Measurements from ENCODE around the gene CYB5A.

CYB5A gene

DNA sequence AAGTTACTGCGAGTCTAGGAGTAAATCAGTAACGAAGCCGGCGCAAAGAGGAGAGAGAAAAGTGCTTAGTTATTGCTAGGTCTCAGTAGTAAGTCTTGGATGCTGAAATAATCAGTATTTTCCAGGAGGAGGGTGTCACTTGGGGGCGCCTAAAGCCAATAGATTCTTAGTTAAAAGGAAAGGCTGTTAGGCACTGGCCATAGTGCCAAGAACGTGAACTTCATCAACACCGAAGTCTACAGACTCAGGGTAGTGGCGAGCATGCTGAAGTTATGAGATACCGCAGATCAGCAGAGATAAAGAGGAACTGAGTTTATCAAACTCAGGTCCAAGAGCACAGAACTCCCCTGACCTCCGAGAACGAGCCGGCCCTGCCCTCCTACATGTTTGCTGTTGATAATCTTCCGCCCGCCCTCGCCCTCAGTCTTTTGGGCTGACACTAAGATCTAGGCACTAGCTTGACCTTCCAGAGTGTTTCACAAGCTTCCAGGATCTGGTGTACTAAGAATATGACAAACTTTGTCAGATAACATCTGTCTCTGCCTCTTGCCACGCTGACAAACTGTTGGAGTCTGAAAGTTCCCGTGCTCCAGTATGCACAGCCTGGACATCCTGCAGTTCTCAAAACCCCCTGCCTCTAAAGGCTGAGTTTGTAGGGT, 49.2 kb downstream of the CYB5A start:
- no peak for DNase-seq

DNA sequence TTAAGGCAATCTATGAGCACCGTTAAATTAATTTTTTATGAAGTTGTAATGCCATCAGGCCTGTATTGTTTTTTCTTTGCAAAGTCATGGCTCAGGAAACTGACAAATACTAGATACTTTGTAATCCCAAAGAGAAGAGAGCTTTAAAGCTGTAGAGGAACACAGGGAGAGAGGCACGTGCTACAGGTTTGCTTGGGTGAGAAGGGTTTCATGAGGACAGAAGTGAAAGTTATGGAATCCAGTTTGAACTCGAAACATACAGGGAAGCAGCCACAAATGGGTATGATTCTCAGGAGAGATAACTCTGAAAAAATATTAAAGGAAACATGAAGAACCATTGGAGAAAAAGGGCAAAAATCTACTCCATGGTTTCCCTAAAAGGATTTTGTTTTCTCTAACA, 49.8 kb downstream of the CYB5A start:
- no peak for DNase-seq

DNA sequence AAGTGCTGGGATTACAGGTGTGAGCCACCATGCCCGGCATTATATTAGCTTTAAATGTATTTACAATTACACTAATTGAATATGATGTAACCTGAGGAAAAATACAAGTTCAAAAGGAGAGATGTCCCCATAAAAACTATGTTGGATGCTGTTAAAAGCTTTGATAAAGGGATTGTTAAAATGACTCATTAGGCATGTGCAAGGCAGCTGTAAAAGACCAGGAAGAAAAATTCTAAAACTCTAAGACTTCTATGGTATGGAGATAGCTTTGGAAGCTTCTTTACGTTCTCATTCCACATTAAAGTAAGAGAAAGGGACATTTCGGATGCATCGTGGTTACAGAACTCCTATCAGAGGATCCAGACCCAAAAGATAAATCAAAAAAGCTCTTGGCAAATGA, 50.3 kb downstream of the CYB5A start:
- no peak for DNase-seq

DNA sequence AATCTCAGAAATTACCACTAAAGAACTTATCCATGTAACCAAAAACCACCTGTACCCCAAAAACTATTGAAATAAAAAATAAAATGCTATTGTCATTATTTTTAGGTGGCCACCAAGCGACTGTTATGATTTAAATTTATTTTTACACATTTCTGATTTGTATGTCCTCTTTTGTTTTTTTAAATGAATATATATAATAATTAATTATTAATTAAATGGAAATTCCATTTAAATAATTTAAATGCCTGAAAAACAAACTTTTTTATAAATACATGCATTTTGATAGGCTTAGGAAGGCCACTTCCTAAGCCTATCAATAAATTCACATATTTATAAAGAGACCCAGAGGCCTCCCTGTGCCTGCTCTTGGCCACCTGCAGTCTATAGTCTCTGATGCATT, 52.2 kb downstream of the CYB5A start:
- no peak for DNase-seq

DNA sequence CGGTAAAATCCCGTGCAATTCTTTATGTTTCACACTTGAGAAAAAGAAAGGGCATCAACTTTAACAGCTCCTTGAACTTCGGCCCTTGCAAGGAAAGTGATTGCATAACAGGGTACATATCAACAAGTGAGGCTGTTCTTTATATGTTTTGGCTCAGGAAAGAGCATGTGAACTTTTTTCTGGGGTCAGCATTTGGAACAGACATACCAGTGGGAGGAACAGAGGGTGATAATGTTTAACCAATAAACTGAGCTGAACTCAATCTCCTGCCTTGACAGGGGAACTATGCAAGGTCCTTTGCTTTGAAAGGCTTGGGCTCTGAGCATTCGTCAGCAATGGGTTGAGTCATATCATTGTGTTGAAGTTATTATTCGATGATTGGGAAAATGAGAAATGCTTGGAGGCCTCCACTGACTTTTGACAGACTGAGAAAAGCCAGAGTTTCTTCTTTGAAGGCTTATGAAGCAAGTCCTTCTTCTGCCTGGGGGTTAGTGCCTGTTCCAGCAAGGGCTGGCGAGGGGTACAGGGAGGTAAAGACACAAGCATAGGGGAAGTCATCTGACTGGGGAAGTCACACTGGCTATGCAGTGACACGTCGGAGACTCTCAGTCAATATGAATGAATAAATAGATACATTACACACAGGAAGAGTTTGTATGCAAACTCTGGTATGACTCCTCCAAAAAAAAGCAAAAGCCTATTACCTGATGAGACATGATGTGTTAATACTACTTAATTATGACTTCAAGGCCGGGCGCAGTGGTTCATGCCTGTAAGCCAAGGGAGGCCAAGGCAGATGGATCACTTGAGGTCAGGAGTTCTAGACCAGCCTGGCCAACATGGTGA, 57.2 kb downstream of the CYB5A start:
- DNase-seq: no peak

DNA sequence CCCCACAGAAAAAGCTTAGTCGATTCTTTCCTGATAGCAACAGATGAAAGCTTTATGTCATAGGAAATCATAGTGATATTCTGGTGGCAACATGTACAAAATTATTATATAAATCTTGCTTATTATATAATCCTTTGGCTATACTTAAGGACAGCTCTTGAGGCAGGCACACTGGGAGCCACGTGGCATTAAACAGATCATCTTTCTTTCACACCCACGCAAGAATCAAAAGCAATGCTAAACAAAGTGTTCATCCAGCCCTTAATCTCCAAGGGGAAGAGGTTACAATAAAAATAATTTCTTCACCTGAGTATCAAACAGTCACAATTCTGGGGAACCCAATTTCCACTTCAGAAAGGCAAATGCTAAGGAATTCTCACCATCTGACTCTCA, 57.8 kb downstream of the CYB5A start:
- no peak for DNase-seq

DNA sequence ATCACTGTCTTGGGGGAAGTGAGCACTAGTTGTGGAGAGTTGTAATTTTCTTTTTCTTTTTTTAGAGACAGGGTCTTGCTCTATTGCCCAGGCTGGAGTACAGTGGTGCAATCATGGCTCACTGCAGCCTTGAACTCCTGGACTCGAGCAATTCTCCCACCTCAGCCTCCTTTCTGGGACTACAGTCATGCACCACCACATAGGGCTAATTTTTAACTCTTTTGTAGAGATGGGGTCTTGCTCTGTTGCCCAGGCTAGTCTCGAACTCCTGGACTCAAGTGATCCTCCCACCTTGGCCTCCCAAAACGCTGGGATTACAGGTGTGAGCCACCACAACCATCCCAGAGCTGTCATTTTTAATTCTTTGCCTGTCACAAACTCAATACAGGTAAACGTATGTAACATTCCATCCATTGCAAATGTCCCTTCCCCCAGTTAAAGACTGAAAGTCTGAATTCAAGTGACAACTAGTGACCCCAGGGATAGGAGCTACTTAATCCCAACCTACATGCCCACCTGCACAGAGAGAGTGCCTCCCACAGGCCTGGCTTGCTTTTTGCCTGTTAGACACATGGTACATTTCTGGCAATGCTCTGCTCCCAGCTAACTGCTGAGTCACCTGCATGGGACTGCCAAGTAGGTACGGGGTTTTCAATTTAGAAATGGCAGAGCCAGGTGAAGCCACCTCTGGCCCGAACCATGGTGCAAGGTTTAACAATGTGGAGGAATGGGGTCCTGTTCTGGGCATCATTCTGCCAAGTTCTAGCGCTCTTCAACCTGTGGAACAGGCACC, 60.6 kb downstream of the CYB5A start:
- no peak for DNase-seq

DNA sequence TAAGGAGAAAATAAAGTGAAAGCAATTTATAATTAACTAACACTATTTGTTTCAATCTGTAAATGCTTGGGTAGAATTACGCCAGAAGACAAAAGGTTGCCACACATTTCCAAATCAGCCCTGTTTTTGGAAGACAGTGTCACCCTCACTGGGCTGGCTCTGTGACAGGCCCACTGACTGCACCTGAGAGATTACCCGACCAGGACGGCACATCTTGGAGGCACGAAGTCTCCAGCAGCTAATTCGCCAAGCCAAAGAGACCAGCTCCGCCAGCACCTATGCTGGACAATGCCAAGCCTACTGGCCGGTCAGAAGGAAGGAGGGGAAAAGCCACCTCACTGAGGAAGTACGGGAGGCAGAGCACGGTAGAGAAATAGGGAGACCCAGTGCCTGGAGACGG, 61.9 kb downstream of the CYB5A start:
- DNase-seq: no peak

DNA sequence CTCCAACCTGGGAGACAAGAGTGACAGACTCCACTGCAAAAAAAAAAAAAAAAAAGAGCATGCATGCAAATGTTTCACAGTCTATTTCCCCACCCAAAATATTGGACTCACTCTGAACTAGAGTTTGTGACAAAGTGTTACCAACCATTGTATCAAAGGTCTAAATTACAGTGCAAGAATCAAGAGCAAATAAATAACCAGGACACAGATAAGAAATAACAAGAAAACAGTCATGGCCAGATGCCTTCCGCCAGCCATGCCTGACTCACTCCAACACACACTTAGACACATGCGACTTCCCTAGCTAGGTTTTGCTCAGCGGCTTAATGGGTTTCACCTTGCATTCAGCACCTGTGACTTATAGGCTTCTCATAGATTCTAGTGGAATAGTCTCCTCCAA, 62.8 kb downstream of the CYB5A start:
- DNase-seq: no peak

DNA sequence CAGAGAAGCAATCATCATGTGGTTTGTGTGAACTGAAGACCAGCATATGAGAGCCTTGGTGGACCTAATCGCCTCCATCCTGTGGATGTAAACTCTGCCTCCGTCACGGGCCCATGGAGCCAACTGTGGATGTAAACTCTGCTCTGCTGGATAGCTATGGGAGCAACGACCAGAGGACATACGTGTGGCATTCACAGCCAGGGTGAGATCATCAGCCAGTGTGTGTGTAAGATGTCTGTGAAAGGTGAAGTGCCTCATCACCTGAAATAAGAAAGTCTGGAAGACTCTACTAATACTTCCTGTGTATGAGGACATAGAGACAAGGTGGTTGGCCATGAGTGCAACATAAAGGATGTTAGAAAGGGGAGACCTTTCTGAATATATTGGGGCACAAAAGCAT, 63.5 kb downstream of the CYB5A start:
- no peak for DNase-seq

DNA sequence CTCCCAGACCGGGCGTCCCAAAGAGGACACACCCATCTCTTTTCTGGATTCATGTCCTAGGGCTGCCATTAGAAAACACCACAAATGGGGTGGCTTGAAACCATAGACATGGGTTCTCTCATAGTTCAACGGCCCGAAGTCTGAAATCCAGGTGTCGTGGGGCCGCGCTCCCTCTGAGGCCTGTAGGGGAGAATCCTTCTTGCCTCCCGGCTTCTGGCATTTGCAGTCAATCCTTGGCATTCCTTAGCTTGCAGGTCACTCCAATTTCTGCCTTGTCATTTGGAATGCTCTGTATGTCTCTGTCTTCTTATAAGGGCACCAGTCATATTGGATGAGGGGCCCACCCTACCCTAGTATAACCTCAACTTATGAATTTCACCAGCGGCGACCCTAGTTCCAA, 65.1 kb downstream of the CYB5A start:
- no peak for DNase-seq

DNA sequence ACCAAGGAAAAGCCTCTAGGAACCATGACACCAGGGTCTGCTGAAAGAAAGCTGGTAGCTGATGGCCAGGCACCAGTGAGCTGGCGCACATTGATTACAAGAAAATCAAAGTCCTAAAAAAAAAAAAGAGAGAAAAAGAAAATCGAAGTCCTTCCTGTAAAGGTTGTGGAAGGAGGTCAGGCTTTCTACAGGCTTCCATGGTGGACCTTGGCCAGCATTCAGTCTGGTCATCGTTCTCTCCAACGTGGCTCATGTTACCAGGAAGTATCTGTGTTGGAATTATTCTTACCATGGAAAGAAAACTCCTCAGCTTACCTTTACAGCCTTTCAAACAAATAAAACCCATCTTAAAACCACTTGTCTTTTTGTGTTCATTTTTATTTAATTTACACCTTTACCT, 65.6 kb downstream of the CYB5A start:
- DNase-seq: no peak

DNA sequence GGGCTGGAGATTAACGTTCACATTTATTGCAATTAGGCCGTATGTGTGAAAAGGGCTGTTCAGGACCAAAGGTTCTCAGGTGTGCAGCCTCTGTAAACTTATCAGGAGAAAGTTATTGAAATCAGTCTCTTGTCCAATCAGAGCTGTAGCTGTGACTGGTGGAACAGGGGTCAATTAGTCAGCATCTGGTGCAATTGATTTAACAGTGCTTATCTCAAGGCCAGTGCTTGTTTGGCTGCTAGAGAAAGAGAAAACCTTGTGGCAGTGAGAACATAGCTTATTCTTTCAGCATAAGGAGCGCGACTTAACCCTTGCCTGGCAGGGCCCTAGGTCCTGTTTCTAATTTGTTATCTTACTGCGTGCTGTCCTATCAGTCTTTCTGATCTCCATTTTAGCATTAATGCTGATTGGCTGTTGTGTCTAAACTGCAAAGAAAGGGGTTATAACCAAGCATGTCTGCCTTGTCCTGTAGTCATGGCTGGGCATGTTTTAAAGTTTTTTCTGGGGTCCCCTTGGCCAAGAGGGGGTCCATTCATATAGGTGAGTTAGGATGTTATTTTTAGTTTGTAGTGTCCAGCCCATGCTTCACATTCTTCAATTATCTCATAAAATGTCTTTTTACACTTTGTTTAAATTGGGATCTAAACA, 66.4 kb downstream of the CYB5A start:
- DNase-seq: no peak

DNA sequence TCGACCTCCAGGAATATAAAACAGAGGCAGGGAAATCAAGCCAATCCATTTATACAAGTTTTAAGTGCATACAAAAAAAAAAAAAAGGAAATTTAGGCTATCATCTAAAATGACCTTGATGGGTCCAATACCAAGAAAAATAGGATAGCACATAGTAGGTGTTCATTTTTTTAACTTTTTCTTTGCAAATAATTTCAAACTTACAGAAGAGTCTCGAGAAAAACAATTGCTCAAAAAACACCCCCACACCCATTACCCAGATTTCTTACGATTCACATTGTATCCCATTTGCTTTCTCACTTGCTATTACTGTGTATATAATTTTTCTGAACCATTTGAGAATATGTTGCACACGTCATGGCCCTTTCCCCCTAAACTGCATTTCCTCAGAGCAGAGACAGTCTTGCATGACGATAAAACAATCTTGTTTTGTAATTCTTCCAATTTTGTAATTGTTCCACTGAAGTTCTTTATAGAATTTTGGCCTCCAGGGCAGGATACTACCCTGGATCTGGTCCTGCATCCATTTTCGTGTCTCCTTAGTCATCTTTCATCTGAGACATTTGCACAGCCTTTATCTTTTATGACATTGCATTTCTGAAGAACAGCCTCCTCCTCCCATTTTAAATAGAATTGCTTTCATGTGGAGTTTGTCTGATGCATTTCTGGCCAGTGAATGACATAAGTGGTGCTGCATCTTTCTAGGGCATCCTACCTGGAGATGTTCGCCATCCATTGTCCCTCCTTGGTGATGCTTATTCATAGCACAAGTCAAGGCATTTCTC, 68.9 kb downstream of the CYB5A start:
- DNase-seq: no peak

DNA sequence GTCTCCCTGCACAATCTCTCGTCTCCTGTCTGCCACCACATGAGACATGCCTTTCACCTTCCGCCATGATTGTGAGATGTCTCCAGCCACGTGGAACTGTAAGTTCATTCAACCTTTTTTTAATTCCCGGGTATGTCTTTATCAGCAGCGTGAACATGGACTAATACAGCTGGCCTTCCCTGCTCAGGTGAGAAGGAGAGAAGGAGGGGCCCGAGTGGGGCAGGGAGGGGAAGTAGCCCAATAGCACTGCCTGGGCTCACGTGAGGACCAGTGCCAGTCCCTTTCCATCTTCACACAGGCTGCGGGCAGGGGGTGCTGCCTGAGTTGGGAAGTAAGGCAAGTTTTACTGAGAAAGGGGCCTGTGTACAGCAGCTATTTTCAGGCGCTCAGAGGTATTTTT, 70.7 kb downstream of the CYB5A start:
- no peak for DNase-seq

DNA sequence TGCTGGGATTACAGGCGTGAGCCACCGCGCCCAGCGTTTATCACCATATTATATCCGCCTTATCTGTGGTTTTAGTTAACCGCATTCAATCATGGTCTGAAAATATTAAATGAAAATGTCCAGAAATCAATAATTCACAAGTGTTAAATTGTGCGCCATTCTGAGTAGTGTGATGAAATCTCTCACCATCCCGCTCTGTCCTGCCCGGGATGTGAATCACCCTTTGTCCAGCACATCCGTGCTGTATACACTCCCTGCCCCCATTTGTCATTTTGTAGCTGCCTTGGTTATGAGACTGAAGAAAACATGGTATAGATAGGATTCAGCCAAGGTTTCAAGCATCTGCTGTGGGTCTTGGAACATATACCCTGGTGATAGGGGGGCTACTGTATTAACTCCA, 72.7 kb downstream of the CYB5A start:
- DNase-seq: no peak

DNA sequence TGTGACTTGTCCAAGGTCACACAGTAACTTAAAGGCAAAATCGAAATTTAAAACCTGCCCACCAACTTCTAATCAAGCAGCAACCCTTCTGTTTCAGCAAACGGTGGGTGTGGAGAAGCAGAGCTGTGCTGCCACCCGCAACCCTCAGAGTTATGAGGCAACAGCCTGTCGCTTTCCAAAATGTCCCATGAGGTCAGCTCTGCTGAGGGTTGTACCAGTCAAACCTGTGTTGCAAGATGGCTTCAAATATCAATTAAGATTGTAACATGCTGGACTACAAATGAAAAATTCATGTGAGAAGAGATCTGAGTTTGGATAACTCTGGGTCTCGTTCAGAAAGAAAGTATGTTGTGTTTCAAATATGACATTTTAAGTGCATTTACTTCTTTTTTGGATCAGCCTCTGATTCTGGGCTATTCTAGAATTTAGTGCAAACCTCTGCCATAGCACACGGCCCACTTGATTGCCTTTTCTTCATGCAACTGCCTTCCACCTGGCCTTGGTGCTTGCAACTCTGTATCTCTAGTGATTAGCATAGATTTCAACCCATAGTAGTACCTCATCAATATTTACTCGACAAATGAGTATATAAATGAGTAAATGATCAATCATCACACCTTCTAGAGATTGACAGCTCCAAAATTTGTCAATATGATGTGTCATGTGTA, 74.2 kb downstream of the CYB5A start:
- no peak for DNase-seq

DNA sequence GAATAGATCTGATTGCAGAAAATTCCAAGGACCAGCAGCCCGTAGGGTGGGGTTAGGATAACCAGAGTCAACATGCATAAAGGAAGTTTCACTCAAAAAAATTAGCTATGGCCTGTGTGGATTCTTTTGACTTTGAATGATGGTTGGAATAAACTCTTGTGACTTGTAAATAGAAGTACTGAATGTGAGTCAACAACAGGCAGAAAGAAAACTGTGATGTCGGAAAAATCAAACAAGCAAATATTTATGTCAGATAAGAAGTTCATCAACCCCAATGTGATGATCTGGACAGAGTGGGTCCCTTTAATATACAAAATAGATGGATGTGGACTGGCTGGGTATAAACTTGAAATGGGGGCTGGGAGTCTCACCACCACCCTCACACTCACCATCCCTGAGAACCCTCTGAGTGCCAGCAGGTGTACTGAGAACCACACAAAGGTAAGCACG, 75.1 kb downstream of the CYB5A start:
- no peak for DNase-seq

DNA sequence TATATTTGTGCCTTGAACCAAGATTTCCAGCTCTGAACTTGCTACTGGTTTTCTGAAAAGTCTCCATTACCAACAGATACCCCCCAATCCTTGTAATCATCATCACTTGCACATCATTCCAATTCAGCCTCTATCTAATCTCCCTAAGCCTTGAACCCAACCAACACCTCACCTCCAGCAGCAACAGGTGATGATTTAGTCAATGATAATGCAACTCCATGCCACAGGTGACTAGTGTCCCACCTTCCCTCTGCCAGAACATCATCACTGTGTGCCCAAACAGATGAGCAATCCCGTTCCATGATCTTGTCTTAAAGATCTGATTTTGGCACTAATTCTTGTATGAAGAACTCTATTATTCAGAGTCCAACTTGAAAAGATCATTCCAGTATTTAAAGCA, 75.9 kb downstream of the CYB5A start:
- no peak for DNase-seq

DNA sequence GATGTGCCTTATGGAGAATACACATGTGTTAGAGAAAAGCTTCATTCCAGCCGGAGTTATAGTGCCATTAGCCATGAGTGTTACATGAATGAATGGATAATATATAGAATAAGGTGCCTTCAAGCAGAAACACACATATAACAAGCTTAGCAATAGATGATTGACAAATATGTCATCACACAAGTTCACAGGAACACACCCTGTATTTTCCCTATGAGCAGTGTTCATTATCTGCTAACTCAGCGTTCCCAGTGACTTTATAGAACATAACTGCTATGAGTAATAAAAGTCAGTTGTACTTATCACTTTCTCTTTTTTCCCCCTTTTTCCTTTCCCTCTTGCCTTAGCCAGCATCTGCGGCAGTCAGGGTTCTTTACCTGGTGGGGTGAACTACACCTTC, 78.3 kb downstream of the CYB5A start:
- DNase-seq: no peak

DNA sequence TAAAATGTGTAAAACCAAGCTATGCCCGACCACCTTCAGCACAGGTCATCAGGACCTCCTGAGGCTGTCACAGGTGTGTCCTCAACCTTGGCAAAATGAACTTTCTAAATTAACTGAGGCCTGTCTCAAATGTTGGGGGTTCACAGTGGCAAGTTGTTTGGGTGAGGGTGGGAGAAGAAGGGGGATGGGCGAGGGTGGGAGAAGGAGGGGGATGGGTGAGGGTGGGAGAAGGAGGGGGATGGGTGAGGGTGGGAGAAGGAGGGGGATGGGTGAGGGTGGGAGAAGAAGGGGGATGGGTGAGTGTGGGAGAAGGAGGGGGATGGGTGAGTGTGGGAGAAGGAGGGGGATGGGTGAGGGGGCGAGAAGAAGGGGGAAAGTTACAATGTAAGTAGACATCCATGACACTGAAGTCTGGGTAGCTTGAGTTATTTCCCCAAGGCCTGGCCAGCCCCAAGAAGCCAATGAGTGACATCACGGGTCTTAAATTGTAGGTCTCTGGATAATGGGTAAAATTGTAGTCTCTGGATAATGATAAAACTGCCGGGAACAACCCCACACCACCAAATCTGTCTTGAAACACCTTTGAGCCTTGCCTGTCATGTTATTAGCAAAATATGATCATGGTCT, 87.1 kb downstream of the CYB5A start:
- no peak for DNase-seq

Data from NCI-H1105 treated with DMSO at 0.1 percent for 48 hours (cell line).